ENCODE data around the gene RORC.

RORC gene

GRCh38 chr1:151851886-151852285, 20.3 kb upstream of the RORC start:
- DNase-seq (ENCODE audit: insufficient read length, low spot score) = no peak
- TF ChIP-seq PAX5 (IDR thresholded peaks at IDR 0.05; ENCODE audit: insufficient read depth, low read length, severe bottlenecking) = no peak
- TF ChIP-seq TAF1 (IDR thresholded peaks at IDR 0.05; ENCODE audit: low read depth, low read length) = no peak
- no peak for TF ChIP-seq POLR2A (IDR thresholded peaks at IDR 0.05; ENCODE audit: low read depth, low read length)
- TF ChIP-seq SPI1 (IDR thresholded peaks at IDR 0.05; ENCODE audit: low read depth, low read length) = no peak
- no peak for TF ChIP-seq POLR2AphosphoS5 (IDR thresholded peaks at IDR 0.05; ENCODE audit: low read depth, low read length)
- no peak for TF ChIP-seq POU2F2 (IDR thresholded peaks at IDR 0.05; ENCODE audit: low read depth, low read length)
- FAIRE-seq = no peak

- no peak for DNase-seq (ENCODE audit: insufficient read length, low spot score)
- no peak for TF ChIP-seq POLR2A (IDR thresholded peaks at IDR 0.05; ENCODE audit: low read depth, low read length)
- TF ChIP-seq POU2F2 (IDR thresholded peaks at IDR 0.05; ENCODE audit: low read depth, low read length) = no peak
- TF ChIP-seq POLR2AphosphoS5 (IDR thresholded peaks at IDR 0.05; ENCODE audit: low read depth, low read length) = no peak
- TF ChIP-seq SPI1 (IDR thresholded peaks at IDR 0.05; ENCODE audit: low read depth, low read length) = no peak
- TF ChIP-seq TAF1 (IDR thresholded peaks at IDR 0.05; ENCODE audit: low read depth, low read length) = no peak
- no peak for TF ChIP-seq PAX5 (IDR thresholded peaks at IDR 0.05; ENCODE audit: insufficient read depth, low read length, severe bottlenecking)
- FAIRE-seq = no peak
These were observed 18.3 kb upstream of the RORC start for GRCh38 chr1:151849871-151850270.

DNA sequence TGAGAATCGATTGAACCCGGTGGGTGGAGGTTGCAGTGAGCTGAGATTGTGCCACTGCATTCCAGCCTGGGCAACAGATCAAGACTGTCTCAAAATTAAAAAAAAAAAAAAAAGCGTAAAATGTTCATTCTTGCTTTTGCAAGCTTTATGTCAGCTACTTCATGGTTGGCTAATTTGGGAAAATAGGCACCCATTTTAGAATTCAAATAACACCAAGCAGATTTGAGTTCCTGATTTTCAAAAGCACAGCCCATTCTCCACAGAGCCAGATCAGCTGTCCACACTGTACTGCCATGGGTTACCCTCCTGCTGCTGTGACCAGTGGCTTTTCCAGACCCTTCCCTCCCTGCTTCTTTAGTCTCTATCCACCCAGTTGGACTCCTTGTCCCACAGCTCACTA, 17.5 kb upstream of the RORC start:
- no peak for DNase-seq (ENCODE audit: insufficient read length, low spot score)
- no peak for FAIRE-seq
- TF ChIP-seq POU2F2 (IDR thresholded peaks at IDR 0.05; ENCODE audit: low read depth, low read length) = no peak
- no peak for TF ChIP-seq POLR2AphosphoS5 (IDR thresholded peaks at IDR 0.05; ENCODE audit: low read depth, low read length)
- no peak for TF ChIP-seq SPI1 (IDR thresholded peaks at IDR 0.05; ENCODE audit: low read depth, low read length)
- no peak for TF ChIP-seq TAF1 (IDR thresholded peaks at IDR 0.05; ENCODE audit: low read depth, low read length)
- TF ChIP-seq PAX5 (IDR thresholded peaks at IDR 0.05; ENCODE audit: insufficient read depth, low read length, severe bottlenecking) = no peak
- no peak for TF ChIP-seq POLR2A (IDR thresholded peaks at IDR 0.05; ENCODE audit: low read depth, low read length)

DNA sequence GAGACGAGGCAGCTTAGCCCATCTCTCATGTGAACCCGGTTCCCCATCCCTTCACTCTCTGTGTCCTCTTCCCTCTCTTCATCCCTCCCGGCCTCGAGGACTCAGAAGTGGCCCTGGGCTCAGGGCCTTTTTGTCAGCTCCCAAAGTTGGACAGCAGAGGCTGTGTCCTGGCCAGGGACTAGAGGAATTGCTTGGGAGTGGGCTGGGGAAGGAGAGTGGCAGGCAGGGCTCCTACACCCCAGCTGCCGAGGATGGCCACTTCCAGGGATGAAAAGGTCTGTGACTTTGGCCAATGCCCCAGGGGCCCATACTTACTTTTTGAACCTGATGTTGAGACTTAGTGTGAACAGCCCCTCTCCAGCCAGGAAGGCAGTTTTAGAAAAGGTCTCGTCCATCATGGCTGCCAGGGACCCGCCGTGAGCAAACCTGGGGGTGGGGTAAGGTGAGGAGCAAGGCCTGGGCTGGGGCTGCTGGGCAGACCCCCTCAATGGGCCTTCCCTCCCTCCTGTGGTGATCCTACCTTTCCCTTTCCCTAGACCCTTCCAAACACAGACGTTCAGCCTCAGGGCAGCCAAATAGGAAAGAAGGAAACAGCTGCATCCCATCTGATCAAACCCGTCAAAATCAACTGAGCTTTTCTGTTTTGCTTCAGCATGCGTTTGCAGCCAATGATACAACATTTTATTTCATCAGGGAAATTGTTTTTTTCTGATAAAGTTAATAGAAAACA, 16.4 kb upstream of the RORC start:
- FAIRE-seq = no peak

DNA sequence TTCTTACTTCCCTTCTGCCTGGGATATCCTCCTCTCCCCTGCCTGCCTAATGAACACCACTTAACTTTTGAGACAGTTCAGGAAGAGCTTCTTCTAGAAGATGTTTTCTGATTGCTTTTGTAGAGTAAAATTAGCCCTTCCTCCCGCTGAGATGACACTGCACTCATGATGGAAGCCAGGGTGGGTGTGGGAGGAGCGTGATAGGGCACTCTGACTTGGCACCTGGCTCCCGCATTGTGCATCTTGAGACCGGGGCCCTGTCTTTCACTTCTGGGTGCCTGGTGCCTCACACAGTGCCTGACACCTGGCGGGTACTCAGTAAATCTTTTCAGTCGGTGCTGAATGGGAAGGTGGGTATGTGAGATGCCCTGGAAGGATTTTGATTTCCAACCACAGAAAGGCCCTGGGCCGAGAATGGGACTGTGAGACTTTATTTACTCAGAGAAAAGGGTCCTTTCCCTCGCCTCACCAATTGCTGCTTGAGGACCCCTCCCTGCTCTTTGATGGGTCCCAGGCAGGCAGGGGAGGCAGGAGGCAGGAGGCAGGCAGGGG, 15.2 kb upstream of the RORC start:
- TF ChIP-seq TAF1 (IDR thresholded peaks at IDR 0.05; ENCODE audit: low read depth, low read length) (no peak), SPI1 (IDR thresholded peaks at IDR 0.05; ENCODE audit: low read depth, low read length) (no peak), POU2F2 (IDR thresholded peaks at IDR 0.05; ENCODE audit: low read depth, low read length) (no peak), POLR2A (IDR thresholded peaks at IDR 0.05; ENCODE audit: low read depth, low read length) (no peak), PAX5 (IDR thresholded peaks at IDR 0.05; ENCODE audit: insufficient read depth, low read length, severe bottlenecking) (no peak), POLR2AphosphoS5 (IDR thresholded peaks at IDR 0.05; ENCODE audit: low read depth, low read length) (no peak)
- FAIRE-seq (no peak), DNase-seq (ENCODE audit: insufficient read length, low spot score) (no peak)

More for the DNA sequence above, 16.4 kb upstream of the RORC start:
- TF ChIP-seq PAX5 (IDR thresholded peaks at IDR 0.05; ENCODE audit: insufficient read depth, low read length, severe bottlenecking) = no peak
- TF ChIP-seq POU2F2 (IDR thresholded peaks at IDR 0.05; ENCODE audit: low read depth, low read length) = no peak
- no peak for TF ChIP-seq POLR2AphosphoS5 (IDR thresholded peaks at IDR 0.05; ENCODE audit: low read depth, low read length)
- no peak for TF ChIP-seq TAF1 (IDR thresholded peaks at IDR 0.05; ENCODE audit: low read depth, low read length)
- no peak for TF ChIP-seq SPI1 (IDR thresholded peaks at IDR 0.05; ENCODE audit: low read depth, low read length)
- TF ChIP-seq POLR2A (IDR thresholded peaks at IDR 0.05; ENCODE audit: low read depth, low read length) = no peak
- DNase-seq (ENCODE audit: insufficient read length, low spot score) = no peak

DNA sequence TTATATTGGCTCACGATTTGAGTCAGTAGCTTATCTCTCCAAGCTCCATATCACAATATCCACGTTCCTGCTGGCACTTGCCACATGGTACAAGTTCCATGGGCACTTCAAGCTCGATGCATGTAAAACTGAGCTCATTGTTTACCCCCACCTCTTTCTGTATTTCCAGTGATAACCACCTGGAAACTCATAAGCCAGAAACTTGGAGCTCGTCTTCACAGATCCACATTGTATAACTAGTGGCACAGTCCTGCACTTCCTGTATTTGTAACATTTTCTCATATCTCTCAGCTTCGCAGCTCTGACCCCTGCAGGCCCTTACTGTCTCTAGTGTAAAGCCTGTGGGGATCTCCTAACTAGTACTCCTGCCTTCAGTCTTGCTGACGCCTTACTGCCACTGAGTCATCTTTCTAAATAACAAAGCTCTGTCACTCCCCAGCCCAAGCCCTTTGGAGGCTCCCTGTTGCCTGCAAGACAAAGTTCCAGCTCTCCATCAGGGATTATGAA, 14.5 kb upstream of the RORC start:
- TF ChIP-seq PAX5 (IDR thresholded peaks at IDR 0.05; ENCODE audit: insufficient read depth, low read length, severe bottlenecking) (no peak), POU2F2 (IDR thresholded peaks at IDR 0.05; ENCODE audit: low read depth, low read length) (no peak), POLR2A (IDR thresholded peaks at IDR 0.05; ENCODE audit: low read depth, low read length) (no peak), TAF1 (IDR thresholded peaks at IDR 0.05; ENCODE audit: low read depth, low read length) (no peak), SPI1 (IDR thresholded peaks at IDR 0.05; ENCODE audit: low read depth, low read length) (0 out of 2 replicates have a peak, but pooled peaks have one; percentile 18), POLR2AphosphoS5 (IDR thresholded peaks at IDR 0.05; ENCODE audit: low read depth, low read length) (no peak)
- no peak for FAIRE-seq
- no peak for DNase-seq (ENCODE audit: insufficient read length, low spot score)

DNA sequence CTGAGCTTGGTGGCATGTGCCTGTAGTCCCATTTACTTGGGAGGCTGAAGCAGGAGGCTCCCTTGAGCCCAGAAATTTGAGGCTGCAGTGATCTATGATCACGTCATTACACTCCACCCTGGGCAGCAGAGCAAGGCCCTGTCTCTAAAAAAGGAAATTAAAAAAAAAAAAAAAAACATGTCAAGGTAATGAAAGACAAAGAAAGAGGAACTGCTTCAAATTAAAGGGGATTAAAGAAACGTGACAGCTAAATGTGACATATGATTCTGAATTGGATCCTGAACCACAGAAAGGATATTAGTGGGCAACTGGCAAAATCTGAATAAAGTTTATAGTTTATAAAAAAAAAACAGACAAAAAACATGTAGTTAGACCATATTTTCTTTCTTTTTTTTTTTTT, 11.8 kb upstream of the RORC start:
- no peak for DNase-seq (ENCODE audit: insufficient read length, low spot score)
- TF ChIP-seq POU2F2 (IDR thresholded peaks at IDR 0.05; ENCODE audit: low read depth, low read length) (no peak), SPI1 (IDR thresholded peaks at IDR 0.05; ENCODE audit: low read depth, low read length) (peak; percentile 67), TAF1 (IDR thresholded peaks at IDR 0.05; ENCODE audit: low read depth, low read length) (no peak), POLR2AphosphoS5 (IDR thresholded peaks at IDR 0.05; ENCODE audit: low read depth, low read length) (no peak)
- no peak for FAIRE-seq

DNA sequence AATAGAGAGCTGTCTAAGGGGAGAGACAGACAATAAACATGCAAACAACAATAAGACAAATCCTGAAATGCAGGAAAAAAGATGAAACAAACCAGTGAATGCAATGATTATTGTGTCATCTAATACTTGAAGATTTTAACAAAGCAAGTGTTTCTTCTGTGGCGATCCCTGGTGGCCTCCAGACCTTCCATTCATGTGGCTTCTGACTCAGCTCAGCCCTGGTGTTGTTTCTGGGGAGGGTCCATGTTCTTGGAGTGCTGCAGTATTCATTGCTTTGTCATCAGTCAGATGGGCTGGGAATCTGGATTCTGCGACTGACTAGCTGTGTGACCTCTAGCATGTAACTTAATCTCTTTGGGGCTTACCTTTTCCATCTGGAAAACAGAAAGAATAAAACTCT, 9.5 kb upstream of the RORC start:
- FAIRE-seq = no peak
- no peak for DNase-seq (ENCODE audit: insufficient read length, low spot score)
- TF ChIP-seq PAX5 (IDR thresholded peaks at IDR 0.05; ENCODE audit: insufficient read depth, low read length, severe bottlenecking) (no peak), POLR2A (IDR thresholded peaks at IDR 0.05; ENCODE audit: low read depth, low read length) (no peak), SPI1 (IDR thresholded peaks at IDR 0.05; ENCODE audit: low read depth, low read length) (no peak), POU2F2 (IDR thresholded peaks at IDR 0.05; ENCODE audit: low read depth, low read length) (no peak), TAF1 (IDR thresholded peaks at IDR 0.05; ENCODE audit: low read depth, low read length) (no peak), POLR2AphosphoS5 (IDR thresholded peaks at IDR 0.05; ENCODE audit: low read depth, low read length) (no peak)

GRCh38 chr1:151840421-151840820, 8.8 kb upstream of the RORC start:
- FAIRE-seq (no peak), DNase-seq (ENCODE audit: insufficient read length, low spot score) (no peak)
- no peak for TF ChIP-seq POLR2A (IDR thresholded peaks at IDR 0.05; ENCODE audit: low read depth, low read length)
- no peak for TF ChIP-seq PAX5 (IDR thresholded peaks at IDR 0.05; ENCODE audit: insufficient read depth, low read length, severe bottlenecking)
- TF ChIP-seq POLR2AphosphoS5 (IDR thresholded peaks at IDR 0.05; ENCODE audit: low read depth, low read length) = no peak
- no peak for TF ChIP-seq TAF1 (IDR thresholded peaks at IDR 0.05; ENCODE audit: low read depth, low read length)
- TF ChIP-seq POU2F2 (IDR thresholded peaks at IDR 0.05; ENCODE audit: low read depth, low read length) = no peak
- TF ChIP-seq SPI1 (IDR thresholded peaks at IDR 0.05; ENCODE audit: low read depth, low read length) = no peak

Measured in GM12891 (cell line).